ENCODE results near the gene LGR5. TPM values are rescaled to one million over a fixed set of nuclear protein-coding genes. Genes with fewer than 3 reads are reported as not detected.

Gene LGR5, protein sequence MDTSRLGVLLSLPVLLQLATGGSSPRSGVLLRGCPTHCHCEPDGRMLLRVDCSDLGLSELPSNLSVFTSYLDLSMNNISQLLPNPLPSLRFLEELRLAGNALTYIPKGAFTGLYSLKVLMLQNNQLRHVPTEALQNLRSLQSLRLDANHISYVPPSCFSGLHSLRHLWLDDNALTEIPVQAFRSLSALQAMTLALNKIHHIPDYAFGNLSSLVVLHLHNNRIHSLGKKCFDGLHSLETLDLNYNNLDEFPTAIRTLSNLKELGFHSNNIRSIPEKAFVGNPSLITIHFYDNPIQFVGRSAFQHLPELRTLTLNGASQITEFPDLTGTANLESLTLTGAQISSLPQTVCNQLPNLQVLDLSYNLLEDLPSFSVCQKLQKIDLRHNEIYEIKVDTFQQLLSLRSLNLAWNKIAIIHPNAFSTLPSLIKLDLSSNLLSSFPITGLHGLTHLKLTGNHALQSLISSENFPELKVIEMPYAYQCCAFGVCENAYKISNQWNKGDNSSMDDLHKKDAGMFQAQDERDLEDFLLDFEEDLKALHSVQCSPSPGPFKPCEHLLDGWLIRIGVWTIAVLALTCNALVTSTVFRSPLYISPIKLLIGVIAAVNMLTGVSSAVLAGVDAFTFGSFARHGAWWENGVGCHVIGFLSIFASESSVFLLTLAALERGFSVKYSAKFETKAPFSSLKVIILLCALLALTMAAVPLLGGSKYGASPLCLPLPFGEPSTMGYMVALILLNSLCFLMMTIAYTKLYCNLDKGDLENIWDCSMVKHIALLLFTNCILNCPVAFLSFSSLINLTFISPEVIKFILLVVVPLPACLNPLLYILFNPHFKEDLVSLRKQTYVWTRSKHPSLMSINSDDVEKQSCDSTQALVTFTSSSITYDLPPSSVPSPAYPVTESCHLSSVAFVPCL
- polyA plus RNA-seq = 71.9 TPM
- long read RNA-seq, donor 1, full-length matches to known transcripts = 6 of 11 reads
- long read RNA-seq, donor 1, partial matches to known transcripts = 5 of 11 reads
- long read RNA-seq, donor 1, other reads (novel, unspliced or antisense) = 0 of 11 reads
- long read RNA-seq, donor 2, full-length matches to known transcripts = 8 of 25 reads
- long read RNA-seq, donor 2, partial matches to known transcripts = 17 of 25 reads
- long read RNA-seq, donor 2, other reads (novel, unspliced or antisense) = 0 of 25 reads
- long read RNA-seq, donor 3 = 0 reads
- long read RNA-seq, donor 4 = 0 reads
- long read RNA-seq, donor 5, full-length matches to known transcripts = 4 of 4 reads
- long read RNA-seq, donor 5, partial matches to known transcripts = 0 of 4 reads
- long read RNA-seq, donor 5, other reads (novel, unspliced or antisense) = 0 of 4 reads
- long read RNA-seq, donor 6, full-length matches to known transcripts = 9 of 23 reads
- long read RNA-seq, donor 6, partial matches to known transcripts = 14 of 23 reads
- long read RNA-seq, donor 6, other reads (novel, unspliced or antisense) = 0 of 23 reads
- long read RNA-seq, donor 7, full-length matches to known transcripts = 7 of 7 reads
- long read RNA-seq, donor 7, partial matches to known transcripts = 0 of 7 reads
- long read RNA-seq, donor 7, other reads (novel, unspliced or antisense) = 0 of 7 reads
- long read RNA-seq, donor 8, full-length matches to known transcripts = 15 of 54 reads
- long read RNA-seq, donor 8, partial matches to known transcripts = 39 of 54 reads
- long read RNA-seq, donor 8, other reads (novel, unspliced or antisense) = 0 of 54 reads
- long read RNA-seq, donor 9, full-length matches to known transcripts = 5 of 11 reads
- long read RNA-seq, donor 9, partial matches to known transcripts = 6 of 11 reads
- long read RNA-seq, donor 9, other reads (novel, unspliced or antisense) = 0 of 11 reads
- long read RNA-seq, donor 10, full-length matches to known transcripts = 19 of 27 reads
- long read RNA-seq, donor 10, partial matches to known transcripts = 8 of 27 reads
- long read RNA-seq, donor 10, other reads (novel, unspliced or antisense) = 0 of 27 reads
- long read RNA-seq, donor 11, full-length matches to known transcripts = 11 of 17 reads
- long read RNA-seq, donor 11, partial matches to known transcripts = 6 of 17 reads
- long read RNA-seq, donor 11, other reads (novel, unspliced or antisense) = 0 of 17 reads

GRCh38 chr12:71439613-71440344 is at the start of gene LGR5:
Gene LGR5, plus strand, starts transcription at chr12:71439798. Its CDS starts 283 bp downstream, at chr12:71440081.
- H3K27me3 ChIP-seq (ENCODE audit: control insufficient read depth, insufficient read depth, low read length) = peaks cover 22% of the 10 kb centered on the region
- H3K27ac ChIP-seq (ENCODE audit: low read length) = peak within 1 kb of the TSS; percentile 52
- H3K4me1 ChIP-seq (ENCODE audit: control insufficient read depth, insufficient read depth, low read length) = no peaks in the 10 kb centered on the region
- peak; percentile 60 to 82 for DNase-seq
- H3K9me3 ChIP-seq (ENCODE audit: control insufficient read depth, low read depth, low read length) = peaks cover 8% of the 10 kb centered on the region
- H3K36me3 ChIP-seq (ENCODE audit: control insufficient read depth, insufficient read depth, low read length) = no peaks in the 10 kb centered on the region
- WGBS (ENCODE audit: insufficient coverage, low lambda C conversion rate) = no CpG with 5 or more reads among the region's 65 CpGs
- H3K4me3 ChIP-seq (ENCODE audit: low read length) = peak within 1 kb of the TSS; percentile 53

- 56% methylated on average over 5 of the region's 10 CpGs for WGBS (ENCODE audit: insufficient coverage, low lambda C conversion rate)
- H3K4me3 ChIP-seq (ENCODE audit: low read length) = no peak overlapping the region
- no peaks in the 10 kb centered on the region for H3K36me3 ChIP-seq (ENCODE audit: control insufficient read depth, insufficient read depth, low read length)
- no peaks in the 10 kb centered on the region for H3K27me3 ChIP-seq (ENCODE audit: control insufficient read depth, insufficient read depth, low read length)
- no peaks in the 10 kb centered on the region for H3K9me3 ChIP-seq (ENCODE audit: control insufficient read depth, low read depth, low read length)
- no peaks in the 10 kb centered on the region for H3K4me1 ChIP-seq (ENCODE audit: control insufficient read depth, insufficient read depth, low read length)
- peak; percentile 42 to 70 for DNase-seq
- no peak overlapping the region for H3K27ac ChIP-seq (ENCODE audit: low read length)
These were observed 47.0 kb upstream of the LGR5 start for GRCh38 chr12:71392521-71393145.

- no peak for DNase-seq
- H3K4me1 ChIP-seq (ENCODE audit: control insufficient read depth, insufficient read depth, low read length) = no peaks in the 10 kb centered on the region
- H3K27me3 ChIP-seq (ENCODE audit: control insufficient read depth, insufficient read depth, low read length) = no peaks in the 10 kb centered on the region
- no CpG with 5 or more reads among the region's 4 CpGs for WGBS (ENCODE audit: insufficient coverage, low lambda C conversion rate)
- H3K4me3 ChIP-seq (ENCODE audit: low read length) = no peak overlapping the region
- H3K27ac ChIP-seq (ENCODE audit: low read length) = no peak overlapping the region
- H3K36me3 ChIP-seq (ENCODE audit: control insufficient read depth, insufficient read depth, low read length) = no peaks in the 10 kb centered on the region
- no peaks in the 10 kb centered on the region for H3K9me3 ChIP-seq (ENCODE audit: control insufficient read depth, low read depth, low read length)
These were observed 46.0 kb upstream of the LGR5 start for GRCh38 chr12:71393625-71394024.

DNA sequence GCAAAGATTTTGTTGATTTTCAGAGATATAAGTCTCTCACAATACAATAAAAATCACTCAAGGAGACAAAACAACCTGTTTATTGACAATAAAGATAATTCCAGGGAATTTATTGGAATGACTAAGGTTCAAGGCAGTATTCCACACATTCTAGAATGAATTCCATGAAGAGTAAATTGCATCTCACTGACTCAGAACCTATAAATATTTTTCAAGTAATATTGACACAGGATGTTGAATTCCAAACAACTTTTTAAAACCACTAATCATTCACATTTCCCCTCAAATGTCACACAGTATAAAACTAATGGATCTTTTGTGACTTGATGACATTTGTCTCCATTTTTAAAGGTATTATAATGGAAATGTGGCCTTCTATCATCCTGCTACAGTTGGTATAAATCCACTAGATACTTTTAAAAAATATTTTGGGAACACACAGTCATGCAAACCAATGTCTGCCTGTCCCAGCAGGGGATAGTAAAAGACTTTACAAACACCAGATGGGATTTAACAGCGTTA is 42.1 kb upstream of the LGR5 start:
- H3K27ac ChIP-seq (ENCODE audit: low read length) = no peak overlapping the region
- no peak for DNase-seq
- H3K4me3 ChIP-seq (ENCODE audit: low read length) = no peak overlapping the region
- no CpG with 5 or more reads among the region's 1 CpG for WGBS (ENCODE audit: insufficient coverage, low lambda C conversion rate)
- H3K27me3 ChIP-seq (ENCODE audit: control insufficient read depth, insufficient read depth, low read length) = no peaks in the 10 kb centered on the region
- H3K36me3 ChIP-seq (ENCODE audit: control insufficient read depth, insufficient read depth, low read length) = no peaks in the 10 kb centered on the region
- H3K4me1 ChIP-seq (ENCODE audit: control insufficient read depth, insufficient read depth, low read length) = no peaks in the 10 kb centered on the region
- no peaks in the 10 kb centered on the region for H3K9me3 ChIP-seq (ENCODE audit: control insufficient read depth, low read depth, low read length)

DNA sequence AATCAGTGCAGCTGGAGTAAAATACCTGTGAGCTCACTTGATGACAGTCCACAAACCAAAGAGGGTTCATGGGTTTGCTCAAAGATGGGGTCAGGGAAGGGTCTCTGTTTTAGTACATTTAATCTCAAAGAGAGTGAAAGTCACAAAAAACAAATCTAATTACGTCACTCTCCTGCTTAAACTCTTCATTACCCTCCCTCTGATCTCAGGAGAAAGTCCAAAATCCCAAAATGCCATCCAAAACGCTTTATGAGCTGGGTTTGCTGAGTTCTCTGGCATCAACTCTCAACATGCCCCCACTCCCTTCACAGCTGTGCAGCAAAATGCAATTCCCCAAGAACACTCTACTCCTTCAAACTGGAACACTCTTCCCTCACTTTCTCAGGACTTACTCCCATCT is 40.4 kb upstream of the LGR5 start:
- no CpG with 5 or more reads among the region's 2 CpGs for WGBS (ENCODE audit: insufficient coverage, low lambda C conversion rate)
- Histone ChIP-seq H3K9me3 (ENCODE audit: control insufficient read depth, low read depth, low read length) (no peaks in the 10 kb centered on the region), H3K4me3 (ENCODE audit: low read length) (no peak overlapping the region), H3K4me1 (ENCODE audit: control insufficient read depth, insufficient read depth, low read length) (no peaks in the 10 kb centered on the region), H3K27ac (ENCODE audit: low read length) (no peak overlapping the region), H3K27me3 (ENCODE audit: control insufficient read depth, insufficient read depth, low read length) (no peaks in the 10 kb centered on the region), H3K36me3 (ENCODE audit: control insufficient read depth, insufficient read depth, low read length) (no peaks in the 10 kb centered on the region)
- no peak for DNase-seq

DNA sequence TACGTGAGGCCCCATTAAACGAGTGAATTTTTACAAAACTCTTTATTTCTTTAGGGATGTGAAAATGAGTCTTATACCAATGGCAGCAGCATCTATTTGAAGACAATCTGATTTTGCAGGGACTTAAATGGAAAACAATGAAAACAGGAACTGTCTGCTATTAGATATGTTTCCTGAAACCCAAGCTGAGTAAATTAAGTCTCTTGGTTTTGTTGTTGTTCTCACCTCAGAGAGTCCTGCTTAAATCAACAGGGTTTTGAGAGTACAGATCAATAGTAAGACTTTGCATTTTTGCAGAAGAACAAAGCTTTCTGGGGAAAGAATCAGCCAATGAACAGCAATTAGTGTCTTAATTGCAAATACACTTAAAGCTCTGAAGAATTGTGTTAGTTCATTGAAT is 39.1 kb upstream of the LGR5 start:
- no peak for DNase-seq
- H3K27me3 ChIP-seq (ENCODE audit: control insufficient read depth, insufficient read depth, low read length) = no peaks in the 10 kb centered on the region
- H3K27ac ChIP-seq (ENCODE audit: low read length) = no peak overlapping the region
- H3K4me3 ChIP-seq (ENCODE audit: low read length) = no peak overlapping the region
- no peaks in the 10 kb centered on the region for H3K9me3 ChIP-seq (ENCODE audit: control insufficient read depth, low read depth, low read length)
- no peaks in the 10 kb centered on the region for H3K36me3 ChIP-seq (ENCODE audit: control insufficient read depth, insufficient read depth, low read length)
- H3K4me1 ChIP-seq (ENCODE audit: control insufficient read depth, insufficient read depth, low read length) = no peaks in the 10 kb centered on the region
- no CpG with 5 or more reads among the region's 2 CpGs for WGBS (ENCODE audit: insufficient coverage, low lambda C conversion rate)

DNA sequence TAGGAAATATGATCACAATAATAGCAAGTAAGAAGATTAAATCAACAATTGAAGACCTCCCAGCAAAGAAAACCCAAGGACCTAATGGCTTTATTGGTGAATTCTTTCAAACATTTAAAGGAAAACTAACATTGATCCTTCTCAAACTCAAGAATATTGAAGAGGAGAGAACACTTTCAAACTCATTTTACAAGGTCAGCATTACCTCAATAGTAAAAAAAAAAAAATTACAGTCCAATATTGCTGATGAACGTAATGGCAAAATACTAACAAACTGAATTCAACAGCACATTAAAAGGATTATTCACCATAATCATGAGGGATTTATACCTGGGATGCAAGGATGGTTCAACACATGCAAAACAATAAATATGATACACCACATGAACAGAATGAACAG is 33.7 kb upstream of the LGR5 start:
- no CpG with 5 or more reads among the region's 1 CpG for whole genome bisulfite sequencing (ENCODE audit: insufficient coverage, low lambda C conversion rate)
- Histone ChIP-seq H3K4me3 (ENCODE audit: low read length) (no peak overlapping the region), H3K27me3 (ENCODE audit: control insufficient read depth, insufficient read depth, low read length) (no peaks in the 10 kb centered on the region)

DNA sequence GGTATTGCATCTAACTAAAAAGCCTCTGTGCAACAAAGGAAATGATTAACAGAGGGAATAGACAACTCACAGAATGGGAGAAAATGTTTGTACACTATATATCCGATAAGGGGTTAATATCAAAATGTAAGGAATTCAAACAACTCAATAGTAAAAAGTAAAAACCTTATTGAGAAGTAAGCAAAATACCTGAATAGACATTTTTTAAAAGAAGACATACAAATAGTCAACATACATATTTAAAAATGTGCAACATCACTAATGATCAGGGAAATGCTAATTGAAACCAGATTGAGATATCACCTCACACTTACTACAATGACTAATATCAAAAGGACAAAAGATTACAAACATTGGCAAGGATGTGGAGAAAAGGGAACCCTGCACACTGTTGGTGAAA is 31.9 kb upstream of the LGR5 start:
- 100% methylated on average over 1 of the region's 1 CpG for WGBS (ENCODE audit: insufficient coverage, low lambda C conversion rate)
- Histone ChIP-seq H3K36me3 (ENCODE audit: control insufficient read depth, insufficient read depth, low read length) (no peaks in the 10 kb centered on the region), H3K9me3 (ENCODE audit: control insufficient read depth, low read depth, low read length) (peaks cover 13% of the 10 kb centered on the region), H3K4me1 (ENCODE audit: control insufficient read depth, insufficient read depth, low read length) (no peaks in the 10 kb centered on the region), H3K27me3 (ENCODE audit: control insufficient read depth, insufficient read depth, low read length) (no peaks in the 10 kb centered on the region), H3K27ac (ENCODE audit: low read length) (no peak overlapping the region), H3K4me3 (ENCODE audit: low read length) (no peak overlapping the region)
- DNase-seq = no peak

More for the DNA sequence above, 33.7 kb upstream of the LGR5 start:
- no peak for DNase-seq
- Histone ChIP-seq H3K27ac (ENCODE audit: low read length) (no peak overlapping the region), H3K4me1 (ENCODE audit: control insufficient read depth, insufficient read depth, low read length) (no peaks in the 10 kb centered on the region), H3K36me3 (ENCODE audit: control insufficient read depth, insufficient read depth, low read length) (no peaks in the 10 kb centered on the region), H3K9me3 (ENCODE audit: control insufficient read depth, low read depth, low read length) (peaks cover 7% of the 10 kb centered on the region)
